Measurements from ENCODE around the gene PLPP1.

PLPP1 gene

DNA sequence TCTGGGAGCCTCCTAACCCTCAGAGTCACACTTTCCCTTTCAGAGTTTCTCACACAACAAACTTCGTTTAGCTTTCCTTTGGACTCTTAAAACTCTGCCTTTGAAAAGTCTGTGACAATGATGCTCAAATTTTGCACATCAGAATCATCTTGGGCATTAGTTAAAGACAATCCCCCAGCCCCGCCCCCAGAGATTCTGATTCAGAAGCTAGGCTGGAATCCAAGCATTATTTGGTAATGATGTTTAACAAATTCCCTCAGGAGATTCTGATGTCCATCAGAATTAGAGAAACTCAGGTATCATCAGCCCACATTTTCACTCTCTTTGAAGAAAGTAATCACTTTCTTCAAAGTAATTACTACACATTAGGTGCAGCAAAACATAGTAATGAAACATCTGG, 9.6 kb upstream of the PLPP1 start:
- TF ChIP-seq EZH2phosphoT487 (IDR thresholded peaks at IDR 0.05; ENCODE audit: low read length), result no peak
- TF ChIP-seq EZH2 (optimal IDR thresholded peaks at IDR 0.05; ENCODE audit: low read depth, low read length), result no peak
- TF ChIP-seq, protein P1, sequence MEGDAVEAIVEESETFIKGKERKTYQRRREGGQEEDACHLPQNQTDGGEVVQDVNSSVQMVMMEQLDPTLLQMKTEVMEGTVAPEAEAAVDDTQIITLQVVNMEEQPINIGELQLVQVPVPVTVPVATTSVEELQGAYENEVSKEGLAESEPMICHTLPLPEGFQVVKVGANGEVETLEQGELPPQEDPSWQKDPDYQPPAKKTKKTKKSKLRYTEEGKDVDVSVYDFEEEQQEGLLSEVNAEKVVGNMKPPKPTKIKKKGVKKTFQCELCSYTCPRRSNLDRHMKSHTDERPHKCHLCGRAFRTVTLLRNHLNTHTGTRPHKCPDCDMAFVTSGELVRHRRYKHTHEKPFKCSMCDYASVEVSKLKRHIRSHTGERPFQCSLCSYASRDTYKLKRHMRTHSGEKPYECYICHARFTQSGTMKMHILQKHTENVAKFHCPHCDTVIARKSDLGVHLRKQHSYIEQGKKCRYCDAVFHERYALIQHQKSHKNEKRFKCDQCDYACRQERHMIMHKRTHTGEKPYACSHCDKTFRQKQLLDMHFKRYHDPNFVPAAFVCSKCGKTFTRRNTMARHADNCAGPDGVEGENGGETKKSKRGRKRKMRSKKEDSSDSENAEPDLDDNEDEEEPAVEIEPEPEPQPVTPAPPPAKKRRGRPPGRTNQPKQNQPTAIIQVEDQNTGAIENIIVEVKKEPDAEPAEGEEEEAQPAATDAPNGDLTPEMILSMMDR (IDR thresholded peaks at IDR 0.05; ENCODE audit: low read length), result no peak
- Histone ChIP-seq H4K20me1 (ENCODE audit: insufficient read depth, low read length) (no peaks in the 10 kb centered on the region), H3K9ac (ENCODE audit: low read length) (no peak overlapping the region), H3K4me2 (ENCODE audit: low read depth, low read length) (no peak overlapping the region), H3K27me3 (replicated peaks; ENCODE audit: insufficient read depth, low read length) (no peaks in the 10 kb centered on the region), H3K9me3 (replicated peaks; ENCODE audit: insufficient read depth, low read length) (no peaks in the 10 kb centered on the region), H3K4me3 (ENCODE audit: low read length) (no peak overlapping the region), H2AFZ (ENCODE audit: low read length) (no peak overlapping the region), H3K4me1 (ENCODE audit: low read length) (peaks cover 20% of the 10 kb centered on the region), H3F3A (ENCODE audit: insufficient read depth, low read length) (peaks cover 6% of the 10 kb centered on the region), H3K79me2 (ENCODE audit: low read length) (no peaks in the 10 kb centered on the region), H3K9me2 (replicated peaks; ENCODE audit: insufficient read depth, low read length) (no peaks in the 10 kb centered on the region), H3K27ac (ENCODE audit: low read length) (no peak overlapping the region), H3K36me3 (replicated peaks; ENCODE audit: insufficient read depth, low read length) (no peaks in the 10 kb centered on the region)
- no peak for DNase-seq

GRCh38 chr5:55541056-55541635, 6.4 kb upstream of the PLPP1 start:
- Histone ChIP-seq H4K20me1 (ENCODE audit: insufficient read depth, low read length) (no peaks in the 10 kb centered on the region), H2AFZ (ENCODE audit: low read length) (no peak overlapping the region), H3F3A (ENCODE audit: insufficient read depth, low read length) (peaks cover 10% of the 10 kb centered on the region), H3K27ac (ENCODE audit: low read length) (peak overlapping the region; percentile 47; the same call in 1 of the 2 replicates), H3K4me2 (ENCODE audit: low read depth, low read length) (peak overlapping the region; percentile 54; the same call in 1 of the 2 replicates), H3K4me1 (ENCODE audit: low read length) (peaks cover 24% of the 10 kb centered on the region), H3K79me2 (ENCODE audit: low read length) (no peaks in the 10 kb centered on the region), H3K27me3 (replicated peaks; ENCODE audit: insufficient read depth, low read length) (no peaks in the 10 kb centered on the region), H3K9me3 (replicated peaks; ENCODE audit: insufficient read depth, low read length) (no peaks in the 10 kb centered on the region), H3K9me2 (replicated peaks; ENCODE audit: insufficient read depth, low read length) (no peaks in the 10 kb centered on the region), H3K9ac (ENCODE audit: low read length) (no peak overlapping the region), H3K4me3 (ENCODE audit: low read length) (no peak overlapping the region), H3K36me3 (replicated peaks; ENCODE audit: insufficient read depth, low read length) (no peaks in the 10 kb centered on the region)
- no peak for DNase-seq
- no peak for TF ChIP-seq EZH2 (optimal IDR thresholded peaks at IDR 0.05; ENCODE audit: low read depth, low read length)
- TF ChIP-seq EZH2phosphoT487 (IDR thresholded peaks at IDR 0.05; ENCODE audit: low read length), result no peak
- TF ChIP-seq, protein P1 (IDR thresholded peaks at IDR 0.05; ENCODE audit: low read length), result no peak

DNA sequence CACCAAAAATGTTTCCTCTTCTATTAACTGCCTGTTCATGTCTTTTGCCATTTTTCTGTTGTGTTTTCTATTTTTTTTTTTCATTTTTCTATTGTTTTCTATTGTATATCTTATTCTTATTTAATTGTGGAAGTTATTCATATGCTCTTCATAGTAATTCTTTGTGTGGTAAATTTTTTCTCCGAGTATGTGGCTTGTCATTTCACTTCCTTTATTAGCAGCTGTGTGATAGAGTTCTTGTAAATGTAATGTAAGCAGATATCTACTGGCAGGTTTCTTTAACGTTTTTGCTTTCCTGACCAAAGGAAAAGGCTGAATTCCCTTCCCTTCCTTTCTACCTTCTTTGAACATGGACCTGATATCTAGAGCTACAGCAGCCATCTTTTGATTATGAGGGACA, 5.8 kb upstream of the PLPP1 start:
- H3K9me2 ChIP-seq (replicated peaks; ENCODE audit: insufficient read depth, low read length), result no peaks in the 10 kb centered on the region
- H2AFZ ChIP-seq (ENCODE audit: low read length), result peak overlapping the region; percentile 26; the same call in 1 of the 2 replicates
- no peaks in the 10 kb centered on the region for H3K9me3 ChIP-seq (replicated peaks; ENCODE audit: insufficient read depth, low read length)
- H3F3A ChIP-seq (ENCODE audit: insufficient read depth, low read length), result peaks cover 14% of the 10 kb centered on the region
- no peaks in the 10 kb centered on the region for H3K36me3 ChIP-seq (replicated peaks; ENCODE audit: insufficient read depth, low read length)
- peak; percentile 39 for DNase-seq
- peak overlapping the region; percentile 47; the same call in 1 of the 2 replicates for H3K27ac ChIP-seq (ENCODE audit: low read length)
- H3K4me1 ChIP-seq (ENCODE audit: low read length), result peaks cover 28% of the 10 kb centered on the region
- no peaks in the 10 kb centered on the region for H3K27me3 ChIP-seq (replicated peaks; ENCODE audit: insufficient read depth, low read length)
- H3K4me2 ChIP-seq (ENCODE audit: low read depth, low read length), result peak overlapping the region; percentile 54
- H3K4me3 ChIP-seq (ENCODE audit: low read length), result peak overlapping the region; percentile 19; the same call in 1 of the 2 replicates
- no peaks in the 10 kb centered on the region for H3K79me2 ChIP-seq (ENCODE audit: low read length)
- H3K9ac ChIP-seq (ENCODE audit: low read length), result peak overlapping the region; percentile 19; the same call in 1 of the 2 replicates
- no peaks in the 10 kb centered on the region for H4K20me1 ChIP-seq (ENCODE audit: insufficient read depth, low read length)
- no peak for TF ChIP-seq EZH2 (optimal IDR thresholded peaks at IDR 0.05; ENCODE audit: low read depth, low read length)
- TF ChIP-seq, protein P1 (IDR thresholded peaks at IDR 0.05; ENCODE audit: low read length), result no peak
- no peak for TF ChIP-seq EZH2phosphoT487 (IDR thresholded peaks at IDR 0.05; ENCODE audit: low read length)
